ENCODE results near the gene ELK1. TPM values are rescaled to one million over a fixed set of nuclear protein-coding genes. Genes with fewer than 3 reads are reported as not detected.

ELK1 gene
- total and polyA plus RNA-seq, 2 experiments from 2014 or later: 19.2 to 39.5 TPM

- ATAC-seq: no peak
- H3K4me2 ChIP-seq: no peak overlapping the region
- H3K27ac ChIP-seq (ENCODE audit: low read depth): no peak overlapping the region
- H3K4me1 Mint-ChIP-seq: no peaks in the 10 kb centered on the region
- no peaks in the 10 kb centered on the region for H4K20me1 ChIP-seq (replicated peaks; ENCODE audit: insufficient read depth)
- no peak overlapping the region for H3K4me3 Mint-ChIP-seq
- no peaks in the 10 kb centered on the region for H3K79me2 ChIP-seq (replicated peaks; ENCODE audit: insufficient read depth)
- H3K4me1 ChIP-seq (ENCODE audit: insufficient read depth): no peaks in the 10 kb centered on the region
- no peaks in the 10 kb centered on the region for H3F3A ChIP-seq (replicated peaks; ENCODE audit: low read depth)
- H3K9me3 Mint-ChIP-seq: no peaks in the 10 kb centered on the region
- no peak for TF ChIP-seq EZH2 (IDR thresholded peaks at IDR 0.05; ENCODE audit: low read depth, unreplicated experiment)
- no peak for TF ChIP-seq ETS1 (IDR thresholded peaks at IDR 0.05)
- TF ChIP-seq JUNB (IDR thresholded peaks at IDR 0.05; ENCODE audit: unreplicated experiment): no peak
- no peak for TF ChIP-seq STAT1 (IDR thresholded peaks at IDR 0.05; ENCODE audit: unreplicated experiment)
- no peak for TF ChIP-seq CREB1 (CRISPR knock-in tag; IDR thresholded peaks at IDR 0.05; ENCODE audit: low read depth)
- TF ChIP-seq NANOG (IDR thresholded peaks at IDR 0.05; ENCODE audit: borderline replicate concordance): no peak
- TF ChIP-seq ZNF114 (CRISPR knock-in tag; IDR thresholded peaks at IDR 0.05): no peak
- TF ChIP-seq REST (IDR thresholded peaks at IDR 0.05; ENCODE audit: unreplicated experiment): no peak
- TF ChIP-seq EZH2phosphoT487 (IDR thresholded peaks at IDR 0.05; ENCODE audit: unreplicated experiment): no peak
- TF ChIP-seq ZNF462 (CRISPR knock-in tag; IDR thresholded peaks at IDR 0.05): no peak
- TF ChIP-seq CTCF (conservative IDR thresholded peaks at IDR 0.05; ENCODE audit: low read depth in 2 of 2): no peak
- no peak for TF ChIP-seq POLR2AphosphoS5 (IDR thresholded peaks at IDR 0.05; ENCODE audit: low read depth)
- no peaks in the 10 kb centered on the region for H3K27me3 ChIP-seq (ENCODE audit: insufficient read depth)
- no peaks in the 10 kb centered on the region for H3K36me3 ChIP-seq (ENCODE audit: insufficient read depth)
- no peak overlapping the region for H2AFZ ChIP-seq
- H3K4me3 ChIP-seq: no peak overlapping the region
- H3K27ac Mint-ChIP-seq: no peak overlapping the region
- no peaks in the 10 kb centered on the region for H3K9me2 ChIP-seq (ENCODE audit: insufficient read depth)
- DNase-seq (ENCODE audit: low spot score): no peak
- H3K36me3 Mint-ChIP-seq (ENCODE audit: low read depth): no peaks in the 10 kb centered on the region
- H3K27me3 Mint-ChIP-seq (ENCODE audit: insufficient read depth, low read depth, poor library complexity): peaks cover 3% of the 10 kb centered on the region
Measured at GRCh38 chrX:47687263-47687662, 36.9 kb upstream of the ELK1 start.

All from GM23338 (cell line).